Pancreas (tissue), 10 donors: ENCODE results near the gene FGFR2. TPM values are rescaled to one million over a fixed set of nuclear protein-coding genes. Genes with fewer than 3 reads are reported as not detected.

Experiments
- ATAC-seq, 4 donors: fragments of 200-7000 bp; cut with Tn5 transposase; one replicate each; pipeline versions ENCODE4 v1.8.0 to v1.9.1; 2020; ENCODE audit warnings: mild to moderate bottlenecking in 4 of 4, moderate library complexity in 4 of 4
- DNase-seq, 6 donors: peaks; one replicate each; pipeline ENCODE4 v3.0.0-alpha.2; 2020
- FAIRE-seq: peaks from 2 replicates; lab custom pipeline; 2012; peaks lifted over from hg19 to GRCh38; lab: Jason Lieb, UNC
- H3K27ac ChIP-seq, 4 donors: fragments of 200-600 bp; sonication (generic); 1 replicate in 3 of 4; 2 replicates in 1 of 4; pipeline versions ENCODE4 v1.5.0 to v1.8.0; 2020
- H3K27me3 ChIP-seq, 4 donors: fragments of 200-600 bp; one replicate each; pipeline ENCODE4 v1.8.0; 2021
- H3K36me3 ChIP-seq, 3 donors: fragments of 200-600 bp; sonication (generic) in 1 of 3; one replicate each; pipeline versions ENCODE4 v1.5.0 to v1.8.0; 2020 to 2021
- H3K4me1 ChIP-seq, 3 donors: fragments of 200-600 bp; one replicate each; pipeline ENCODE4 v1.8.0; 2021
- H3K4me3 ChIP-seq, 4 donors: fragments of 200-600 bp; sonication (generic) in 2 of 4; one replicate each; pipeline versions ENCODE4 v1.5.0 to v1.8.0; 2020 to 2021
- H3K9me3 ChIP-seq, 4 donors: fragments of 200-600 bp; one replicate each; pipeline ENCODE4 v1.8.0; 2021
- WGBS, 2 donors: extraction: QIAGEN DNeasy Blood & Tissue Kit; methylation state at CpG; one replicate each; pipeline ENCODE4 v1.1.7; 2013; 5-methylcytosine and 5-hydroxymethylcytosine counted together
- intact Hi-C, 3 donors: fragments of 100-400 bp; cut with DNase I; formaldehyde crosslinking; loops; one replicate each; pipeline versions ENCODE4 v1.11.1 to v1.14.2; 2022
- polyA plus RNA-seq, 2 donors: library from polyadenylated mRNA; stranded (reverse); fragments of 200-250 nt; gene quantifications; one replicate each; pipeline ENCODE4 v1.2.3, GENCODE V29; 2013
- total RNA-seq, 6 donors: library from RNA; stranded (reverse); fragmentation: NEBNext Ultra II Directional in 4 of 6; extraction: Animal tissue kit (Norgen Biotek cat#: 25700) in 4 of 6; gene quantifications; one replicate each; pipeline versions ENCODE4 v1.2.1 to v1.2.4, GENCODE V29; 2021 to 2023
- TF ChIP-seq, protein P1 (sequence below), 4 donors: fragments of 200-600 bp; sonication (generic) in 3 of 4; IDR thresholded peaks; one replicate each; pipeline versions ENCODE4 v1.5.0 to v1.8.0; 2021; ENCODE audit warnings: antibody characterized with exemption in 4 of 4
- donor health status: healthy with polysubstance abuse.
- donor health status: DM: no; HTN: no; CAD: no; lungs with moderate emphysema.
- donor health status: DM: no; HTN: no; CAD: no.
- donor health status: control.
- donor health status: control.
- donor health status: Bipolar disorder and iron deficiency.
- donor health status: DM: yes; HTN: yes; CAD: no.
- donor health status: DM: no; HTN: no; CAD: no.
- donor health status: DM: no; HTN: no; CAD: no.
- donor health status: DM: yes; HTN: yes; CAD: no.

Gene FGFR2
- total and polyA plus RNA-seq, 8 donors, result 23.8 to 64.0 (median 31.4) TPM

DNA sequence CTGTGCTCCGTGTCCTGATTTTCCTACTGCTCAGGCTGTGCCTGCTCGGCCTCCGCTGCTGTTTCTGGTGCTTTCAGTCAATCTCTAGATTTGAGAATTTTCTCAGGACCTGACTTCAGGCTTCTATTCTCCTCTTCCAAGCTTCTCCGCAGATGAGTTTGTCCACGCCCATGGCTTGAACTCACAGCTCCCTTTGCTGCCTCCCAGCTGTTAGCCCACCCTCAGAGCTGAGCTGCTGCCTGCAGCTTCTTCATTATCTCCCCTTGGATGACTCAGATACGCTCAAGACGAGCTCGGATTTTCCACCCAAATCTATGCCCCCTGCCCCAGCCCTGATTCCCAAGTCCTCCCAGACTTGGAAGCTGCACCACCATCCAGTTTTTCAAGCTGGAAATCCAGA lies 104.7 kb downstream of the FGFR2 start:
- TF ChIP-seq, protein P1, sequence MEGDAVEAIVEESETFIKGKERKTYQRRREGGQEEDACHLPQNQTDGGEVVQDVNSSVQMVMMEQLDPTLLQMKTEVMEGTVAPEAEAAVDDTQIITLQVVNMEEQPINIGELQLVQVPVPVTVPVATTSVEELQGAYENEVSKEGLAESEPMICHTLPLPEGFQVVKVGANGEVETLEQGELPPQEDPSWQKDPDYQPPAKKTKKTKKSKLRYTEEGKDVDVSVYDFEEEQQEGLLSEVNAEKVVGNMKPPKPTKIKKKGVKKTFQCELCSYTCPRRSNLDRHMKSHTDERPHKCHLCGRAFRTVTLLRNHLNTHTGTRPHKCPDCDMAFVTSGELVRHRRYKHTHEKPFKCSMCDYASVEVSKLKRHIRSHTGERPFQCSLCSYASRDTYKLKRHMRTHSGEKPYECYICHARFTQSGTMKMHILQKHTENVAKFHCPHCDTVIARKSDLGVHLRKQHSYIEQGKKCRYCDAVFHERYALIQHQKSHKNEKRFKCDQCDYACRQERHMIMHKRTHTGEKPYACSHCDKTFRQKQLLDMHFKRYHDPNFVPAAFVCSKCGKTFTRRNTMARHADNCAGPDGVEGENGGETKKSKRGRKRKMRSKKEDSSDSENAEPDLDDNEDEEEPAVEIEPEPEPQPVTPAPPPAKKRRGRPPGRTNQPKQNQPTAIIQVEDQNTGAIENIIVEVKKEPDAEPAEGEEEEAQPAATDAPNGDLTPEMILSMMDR (IDR thresholded peaks at IDR 0.05), result no peak
- Histone ChIP-seq H3K27ac (no peak overlapping the region), H3K9me3 (no peaks in the 10 kb centered on the region), H3K27me3 (no peaks in the 10 kb centered on the region), H3K4me3 (no peak overlapping the region), H3K4me1 (no peaks in the 10 kb centered on the region), H3K36me3 (no peaks in the 10 kb centered on the region)
- intact Hi-C loops, result no loop called here
- no peak for FAIRE-seq
- no peak for ATAC-seq
- DNase-seq, result no peak
- 70 to 84% methylated on average over 8 of the region's 8 CpGs for WGBS, 2 donors

DNA sequence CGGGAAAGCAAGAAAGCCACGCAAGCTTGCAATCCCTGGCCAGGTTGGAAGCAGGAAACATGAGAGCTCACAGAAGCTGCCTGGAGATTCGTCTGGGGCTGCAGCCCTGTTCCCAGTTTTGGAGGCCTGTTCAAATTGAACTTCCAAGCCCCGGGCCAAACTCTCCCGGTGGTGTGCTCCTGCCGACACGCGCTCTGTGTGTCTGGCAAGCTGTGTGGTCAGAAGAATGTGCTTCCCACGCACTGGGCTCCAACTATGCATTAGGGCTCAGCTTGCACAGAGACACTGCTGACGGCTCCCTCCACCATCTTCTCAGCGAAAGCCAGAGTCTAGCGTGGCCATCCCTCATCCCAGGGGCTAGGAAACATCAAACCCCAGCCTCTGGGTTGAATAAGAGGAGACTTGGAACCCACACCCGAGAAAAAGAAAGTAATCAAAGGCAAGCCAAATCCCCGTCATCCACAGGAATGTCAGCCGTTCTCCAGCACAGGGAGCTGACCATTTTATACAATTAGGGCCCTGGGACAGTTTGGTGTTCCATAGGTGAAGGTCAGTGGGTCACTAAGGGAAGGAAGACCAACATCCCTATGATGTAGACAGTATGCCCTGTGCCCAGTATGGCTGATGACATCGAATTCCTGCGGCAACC lies 107.2 kb downstream of the FGFR2 start:
- H3K27ac ChIP-seq, result no peak overlapping the region
- H3K4me1 ChIP-seq, result no peaks in the 10 kb centered on the region
- DNase-seq (peak in 1 of 6 donors; percentile 20), ATAC-seq (peak in 2 of 4 donors; percentile 25 to 50), FAIRE-seq (no peak)
- intact Hi-C loops, result no loop called here
- TF ChIP-seq, protein P1 (IDR thresholded peaks at IDR 0.05), result no peak
- no peak overlapping the region for H3K4me3 ChIP-seq
- WGBS, 2 donors, result 69 to 71% methylated on average over 17 of the region's 17 CpGs
- H3K9me3 ChIP-seq, result no peaks in the 10 kb centered on the region
- no peaks in the 10 kb centered on the region for H3K36me3 ChIP-seq
- H3K27me3 ChIP-seq, result no peaks in the 10 kb centered on the region

DNA sequence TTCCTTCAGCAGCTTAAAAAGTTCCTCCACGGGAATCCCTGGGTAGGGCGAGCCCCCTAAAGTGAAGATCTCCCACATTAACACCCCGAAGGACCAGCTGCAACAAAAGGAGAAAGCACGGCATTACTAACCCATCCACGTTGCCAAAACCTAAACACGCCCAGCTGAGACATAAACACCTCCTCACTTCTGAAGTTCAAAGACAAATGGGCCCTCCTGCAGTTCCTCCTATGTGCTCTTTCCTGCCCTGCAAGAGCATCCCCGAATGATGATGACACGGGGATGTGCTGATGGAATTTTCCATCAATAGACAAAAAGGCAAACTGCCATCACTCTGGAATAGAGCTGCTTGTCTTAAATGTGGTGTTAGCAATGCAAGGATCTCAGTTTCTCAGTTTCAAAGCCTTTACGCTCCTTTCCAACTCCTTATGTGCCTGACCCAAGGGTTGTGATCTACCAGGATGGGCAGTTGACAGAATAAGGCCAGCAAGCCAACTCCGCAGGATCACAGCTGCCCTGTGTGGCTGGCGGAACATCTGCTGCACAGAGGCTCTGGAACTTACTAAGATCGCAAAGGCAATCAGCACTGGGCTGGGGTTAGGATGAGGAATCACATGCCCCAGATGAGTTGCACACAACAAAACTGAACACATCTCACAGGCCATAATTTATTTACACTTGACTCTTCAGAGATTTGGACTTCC lies 112.7 kb downstream of the FGFR2 start:
- Histone ChIP-seq H3K27ac (no peak overlapping the region), H3K4me3 (no peak overlapping the region), H3K4me1 (no peaks in the 10 kb centered on the region), H3K36me3 (no peaks in the 10 kb centered on the region), H3K27me3 (no peaks in the 10 kb centered on the region), H3K9me3 (no peaks in the 10 kb centered on the region)
- TF ChIP-seq, protein P1 (IDR thresholded peaks at IDR 0.05), result no peak
- no peak for DNase-seq
- no peak for FAIRE-seq
- intact Hi-C loops, result no loop called here
- 66 to 74% methylated on average over 12 of the region's 12 CpGs for WGBS, 2 donors
- ATAC-seq, result no peak

DNA sequence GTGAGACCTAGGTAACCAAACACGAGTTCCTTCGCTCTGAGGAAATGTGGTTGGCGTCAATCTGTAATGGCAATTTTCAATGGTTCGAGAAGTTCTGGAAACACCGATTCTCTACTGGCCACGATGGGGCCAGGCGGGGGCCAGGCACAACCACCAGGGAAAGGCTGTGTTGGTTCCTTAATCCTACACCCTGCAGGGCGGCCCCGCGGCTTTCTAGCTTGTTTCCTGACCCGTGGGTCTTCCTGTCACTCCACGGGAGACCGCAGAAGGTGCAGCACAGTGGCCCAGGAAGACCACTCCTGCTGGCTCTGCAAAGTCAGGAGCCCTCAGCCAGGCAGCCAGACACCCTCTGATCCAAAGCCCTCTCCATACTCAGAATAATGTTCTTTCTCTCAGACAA lies 113.4 kb downstream of the FGFR2 start:
- Histone ChIP-seq H3K36me3 (no peaks in the 10 kb centered on the region), H3K9me3 (no peaks in the 10 kb centered on the region), H3K4me3 (no peak overlapping the region), H3K27ac (no peak overlapping the region), H3K4me1 (no peaks in the 10 kb centered on the region), H3K27me3 (no peaks in the 10 kb centered on the region)
- intact Hi-C loops, result no loop called here
- 74 to 78% methylated on average over 13 of the region's 13 CpGs for WGBS, 2 donors
- TF ChIP-seq, protein P1 (IDR thresholded peaks at IDR 0.05), result no peak
- no peak for ATAC-seq
- DNase-seq, result no peak
- no peak for FAIRE-seq

DNA sequence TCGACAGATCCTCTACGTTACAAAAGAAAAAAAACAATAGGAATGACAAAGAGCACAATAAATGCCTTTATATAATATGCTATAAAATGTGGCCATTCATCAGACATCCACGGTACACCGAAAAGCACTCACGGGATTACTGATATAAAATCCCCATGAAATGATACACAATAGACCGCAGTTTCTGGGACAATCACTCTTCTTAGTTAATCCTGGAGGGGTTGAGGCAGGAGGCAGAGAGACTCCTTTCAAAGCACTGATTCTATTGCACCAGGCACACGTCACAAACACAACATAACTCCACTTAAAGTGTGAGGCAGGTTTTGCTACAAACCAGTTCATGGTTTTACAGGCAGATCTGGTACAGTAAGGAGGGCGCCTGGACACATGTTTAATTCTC lies 113.8 kb downstream of the FGFR2 start:
- intact Hi-C loops, result no loop called here
- FAIRE-seq (no peak), ATAC-seq (no peak)

More for the DNA sequence above, 113.8 kb downstream of the FGFR2 start:
- no peak overlapping the region for H3K4me3 ChIP-seq
- TF ChIP-seq, protein P1 (IDR thresholded peaks at IDR 0.05), result no peak
- no peak overlapping the region for H3K27ac ChIP-seq
- H3K9me3 ChIP-seq, result no peaks in the 10 kb centered on the region
- no peaks in the 10 kb centered on the region for H3K36me3 ChIP-seq
- H3K27me3 ChIP-seq, result no peaks in the 10 kb centered on the region
- H3K4me1 ChIP-seq, result no peaks in the 10 kb centered on the region
- 54 to 64% methylated on average over 8 of the region's 8 CpGs for WGBS, 2 donors
- no peak for DNase-seq
